Ascending aorta (tissue), 2 donors: ENCODE measurements around the gene CRTC3. TPM values are rescaled to one million over a fixed set of nuclear protein-coding genes. Genes with fewer than 3 reads are reported as not detected.
"Not testable (repeated sequence)": the region's sequence is repeated elsewhere in the genome, so short reads cannot be mapped to it uniquely, and the experiment has no call there.

Experiments
- DNase-seq, 2 donors: peaks; one replicate each; pipeline ENCODE4 v3.0.0-alpha.2; 2019; ENCODE audit warnings: low spot score in 2 of 2
- H3K27ac ChIP-seq, 2 donors: fragments of 200-600 bp; sonication (generic); one replicate each; pipeline ENCODE4 v1.5.1; 2016 to 2017; ENCODE audit warnings: mild to moderate bottlenecking in 1 of 2
- H3K27me3 ChIP-seq: fragments of 200-600 bp; sonication (generic); one replicate; pipeline ENCODE4 v1.5.1; 2017
- H3K36me3 ChIP-seq, 2 donors: fragments of 200-600 bp; sonication (generic); one replicate each; pipeline ENCODE4 v1.5.1; 2016
- H3K4me1 ChIP-seq, 2 donors: fragments of 200-600 bp; sonication (generic); one replicate each; pipeline ENCODE4 v1.5.1; 2016 to 2017; ENCODE audit warnings: mild to moderate bottlenecking in 1 of 2
- H3K4me3 ChIP-seq, 2 donors: fragments of 200-600 bp; sonication (generic); one replicate each; pipeline ENCODE4 v1.5.1; 2016 to 2017; ENCODE audit warnings: mild to moderate bottlenecking in 1 of 2
- H3K9me3 ChIP-seq, 2 donors: fragments of 200-600 bp; sonication (generic); one replicate each; pipeline ENCODE4 v1.5.1; 2016
- CTCF ChIP-seq, 3 experiments: fragments of 200-600 bp in 2 of 3; fragments of 450-650 bp in 1 of 3; sonication (generic) in 2 of 3; IDR thresholded peaks; one replicate each; pipeline ENCODE4 v1.5.1; 2016 to 2019; ENCODE audit warnings: antibody characterized with exemption in 3 of 3, mild to moderate bottlenecking in 1 of 3, moderate library complexity in 1 of 3
- intact Hi-C: fragments of 100-400 bp; cut with DNase I; formaldehyde crosslinking; loops from one replicate; pipeline ENCODE4 v1.15.1; 2023
- total RNA-seq: library from RNA; depleted of rRNA; stranded (reverse); fragments of >200 nt; gene quantifications from one replicate; pipeline ENCODE4 v1.1.0, GENCODE V29; 2016

The CRTC3 gene
- total RNA-seq, 1 donor from 2014 or later, result 35.5 TPM

- Histone ChIP-seq H3K4me1 (no peaks in the 10 kb centered on the region), H3K27me3 (no peaks in the 10 kb centered on the region), H3K27ac (no peak overlapping the region), H3K9me3 (no peaks in the 10 kb centered on the region), H3K36me3 (peaks cover 81 to 98% of the 10 kb centered on the region in 2 donors), H3K4me3 (no peak overlapping the region)
- intact Hi-C loops, result no loop called here
- DNase-seq, result no peak
- TF ChIP-seq CTCF (IDR thresholded peaks at IDR 0.05), result no peak
Observed at GRCh38 chr15:90497376-90497775, 32.3 kb upstream of the CRTC3 start.

GRCh38 chr15:90497912-90498311 lies 31.8 kb upstream of the CRTC3 start:
- no peak for TF ChIP-seq CTCF (IDR thresholded peaks at IDR 0.05)
- intact Hi-C loops, result no loop called here
- Histone ChIP-seq H3K4me1 (no peaks in the 10 kb centered on the region), H3K36me3 (peaks cover 79 to 98% of the 10 kb centered on the region in 2 donors), H3K27ac (no peak overlapping the region), H3K4me3 (no peak overlapping the region), H3K9me3 (no peaks in the 10 kb centered on the region), H3K27me3 (no peaks in the 10 kb centered on the region)
- DNase-seq, result no peak

GRCh38 chr15:90500171-90500570 lies 29.6 kb upstream of the CRTC3 start:
- peaks cover 64 to 78% of the 10 kb centered on the region in 2 donors for H3K36me3 ChIP-seq
- TF ChIP-seq CTCF (IDR thresholded peaks at IDR 0.05), result no peak
- no peaks in the 10 kb centered on the region for H3K4me1 ChIP-seq
- H3K27me3 ChIP-seq, result no peaks in the 10 kb centered on the region
- intact Hi-C loops, result no loop called here
- H3K4me3 ChIP-seq, result no peak overlapping the region
- no peak for DNase-seq
- no peaks in the 10 kb centered on the region for H3K9me3 ChIP-seq
- no peak overlapping the region for H3K27ac ChIP-seq

GRCh38 chr15:90501898-90502297 lies 27.8 kb upstream of the CRTC3 start:
- peaks cover 52 to 61% of the 10 kb centered on the region in 2 donors for H3K36me3 ChIP-seq
- TF ChIP-seq CTCF (IDR thresholded peaks at IDR 0.05), result no peak

GRCh38 chr15:90510781-90511180 lies 18.9 kb upstream of the CRTC3 start:
- DNase-seq, H3K27ac ChIP-seq, H3K4me3 ChIP-seq, H3K27me3 ChIP-seq, H3K9me3 ChIP-seq, H3K36me3 ChIP-seq, intact Hi-C loops: not testable (repeated sequence)
- H3K4me1 ChIP-seq, result peaks cover 0 to 12% of the 10 kb centered on the region in 2 donors

More at GRCh38 chr15:90501898-90502297, 27.8 kb upstream of the CRTC3 start:
- Histone ChIP-seq H3K4me1 (no peaks in the 10 kb centered on the region), H3K4me3 (no peak overlapping the region), H3K9me3 (no peaks in the 10 kb centered on the region), H3K27me3 (no peaks in the 10 kb centered on the region), H3K27ac (no peak overlapping the region)
- no peak for DNase-seq
- intact Hi-C loops, result no loop called here

- intact Hi-C loops, H3K27ac ChIP-seq, H3K27me3 ChIP-seq, H3K4me3 ChIP-seq, DNase-seq, H3K9me3 ChIP-seq, H3K36me3 ChIP-seq: not testable (repeated sequence)
- H3K4me1 ChIP-seq, result peaks cover 0 to 12% of the 10 kb centered on the region in 2 donors
Observed at GRCh38 chr15:90511211-90511618, 18.5 kb upstream of the CRTC3 start.

- no peak overlapping the region for H3K4me3 ChIP-seq
- no peaks in the 10 kb centered on the region for H3K36me3 ChIP-seq
- no peak overlapping the region for H3K27ac ChIP-seq
- H3K9me3 ChIP-seq, result no peaks in the 10 kb centered on the region
- peaks cover 0 to 12% of the 10 kb centered on the region in 2 donors for H3K4me1 ChIP-seq
- no peak for TF ChIP-seq CTCF (IDR thresholded peaks at IDR 0.05)
- H3K27me3 ChIP-seq, result no peaks in the 10 kb centered on the region
- no peak for DNase-seq
- intact Hi-C loops, result no loop called here
Observed at GRCh38 chr15:90512276-90512675, 17.4 kb upstream of the CRTC3 start.
